HG03457 (cell line): ENCODE results near the gene RAPGEF3.

ENCODE experiments used
- ATAC-seq: cut with Tn5 transposase; IDR thresholded peaks from one replicate; pipeline ENCODE4 v1.9.1; 2021; ENCODE audit warnings: moderate number of reproducible peaks; ENCODE audit not compliant: unreplicated experiment

Gene RAPGEF3

DNA sequence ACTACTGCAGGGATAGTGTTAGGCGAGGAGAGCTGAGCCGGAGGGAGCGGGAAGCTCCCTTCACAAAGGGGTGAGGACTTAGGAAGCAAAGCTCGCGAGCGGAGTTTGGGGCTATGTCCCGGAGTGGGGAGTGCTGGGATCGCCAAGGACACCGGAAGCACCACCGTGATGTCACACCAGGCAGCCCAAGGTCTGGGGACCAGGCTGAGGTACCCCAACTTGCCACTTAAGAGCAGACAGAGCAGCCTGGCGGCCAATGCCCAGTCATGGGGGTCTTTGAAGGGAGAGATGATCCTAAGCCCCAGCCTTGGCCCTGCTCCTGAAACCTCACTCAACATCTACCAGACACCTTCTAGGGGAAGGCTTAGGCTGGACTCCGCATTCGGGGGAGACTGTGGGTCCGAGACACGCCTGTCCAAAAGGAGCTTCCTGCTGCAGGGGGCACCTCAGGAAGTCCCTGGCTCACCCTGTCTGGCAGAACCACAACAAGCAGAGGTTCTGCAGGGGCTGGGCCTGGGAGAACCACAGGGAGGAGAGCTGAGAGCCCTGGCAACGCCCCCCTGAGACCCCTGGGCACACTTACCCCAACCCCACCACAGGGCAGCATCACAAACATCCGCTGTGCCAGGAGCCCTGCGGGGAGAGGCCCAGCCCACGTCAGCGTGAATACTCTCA, 32.1 kb upstream of the RAPGEF3 start:
- no peak for ATAC-seq

DNA sequence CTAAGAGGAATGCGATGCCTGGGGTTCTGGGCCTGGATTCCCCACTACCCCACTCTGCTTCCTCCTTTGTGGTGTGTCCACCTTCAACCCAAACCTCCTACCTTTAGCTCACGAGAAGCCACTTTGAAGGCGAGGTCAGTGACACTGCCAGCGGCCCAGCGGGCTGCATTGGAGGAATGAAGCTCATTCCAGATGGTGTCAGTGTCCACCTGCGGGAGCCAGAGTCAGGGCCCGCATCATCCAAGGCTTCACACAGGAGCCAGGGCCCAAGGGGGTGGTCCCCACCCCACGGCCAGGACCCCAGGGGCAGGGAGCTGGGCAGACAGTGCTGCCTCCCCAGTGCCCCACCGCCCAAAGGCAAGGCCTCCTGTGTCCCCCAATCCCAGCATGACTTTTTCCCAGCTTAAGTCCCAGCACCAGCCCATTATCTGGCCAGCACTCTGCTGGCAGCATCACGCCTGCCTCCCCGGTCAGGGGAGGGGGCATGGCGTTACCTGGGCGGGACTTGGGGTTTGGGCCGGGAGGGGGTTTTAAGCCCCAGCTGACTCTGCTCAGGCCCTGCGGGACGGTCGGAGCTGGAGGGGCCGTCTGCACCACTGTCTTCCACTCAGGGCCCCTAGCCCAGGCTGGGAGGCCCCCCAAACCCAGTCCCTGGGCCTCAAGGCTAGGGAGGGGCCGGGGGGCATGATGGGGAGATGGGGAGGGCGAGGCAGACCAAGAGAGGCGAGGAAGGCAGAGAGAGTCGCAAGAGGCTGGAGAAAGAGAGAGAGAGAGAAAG, 31.2 kb upstream of the RAPGEF3 start:
- ATAC-seq = no peak

DNA sequence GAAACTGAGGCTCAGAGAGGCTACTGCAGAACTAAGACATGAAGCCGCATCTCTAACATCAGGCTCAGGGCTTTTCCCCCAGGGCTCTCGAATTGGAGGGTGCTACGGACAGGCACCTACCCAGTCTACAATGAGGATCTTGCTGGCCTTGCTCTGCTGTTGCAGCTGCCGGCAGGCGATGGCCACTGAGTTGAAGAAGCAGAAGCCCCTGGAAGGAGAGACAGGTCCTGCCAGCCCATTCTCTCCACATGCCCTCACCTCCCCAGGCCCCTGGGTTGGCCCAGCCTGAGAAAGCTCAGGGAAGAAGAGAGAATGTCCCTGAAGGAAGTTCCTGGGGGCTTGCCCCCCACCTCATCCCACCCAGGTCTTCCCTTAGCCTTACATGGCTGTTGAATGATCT, 30.5 kb upstream of the RAPGEF3 start:
- ATAC-seq = no peak

DNA sequence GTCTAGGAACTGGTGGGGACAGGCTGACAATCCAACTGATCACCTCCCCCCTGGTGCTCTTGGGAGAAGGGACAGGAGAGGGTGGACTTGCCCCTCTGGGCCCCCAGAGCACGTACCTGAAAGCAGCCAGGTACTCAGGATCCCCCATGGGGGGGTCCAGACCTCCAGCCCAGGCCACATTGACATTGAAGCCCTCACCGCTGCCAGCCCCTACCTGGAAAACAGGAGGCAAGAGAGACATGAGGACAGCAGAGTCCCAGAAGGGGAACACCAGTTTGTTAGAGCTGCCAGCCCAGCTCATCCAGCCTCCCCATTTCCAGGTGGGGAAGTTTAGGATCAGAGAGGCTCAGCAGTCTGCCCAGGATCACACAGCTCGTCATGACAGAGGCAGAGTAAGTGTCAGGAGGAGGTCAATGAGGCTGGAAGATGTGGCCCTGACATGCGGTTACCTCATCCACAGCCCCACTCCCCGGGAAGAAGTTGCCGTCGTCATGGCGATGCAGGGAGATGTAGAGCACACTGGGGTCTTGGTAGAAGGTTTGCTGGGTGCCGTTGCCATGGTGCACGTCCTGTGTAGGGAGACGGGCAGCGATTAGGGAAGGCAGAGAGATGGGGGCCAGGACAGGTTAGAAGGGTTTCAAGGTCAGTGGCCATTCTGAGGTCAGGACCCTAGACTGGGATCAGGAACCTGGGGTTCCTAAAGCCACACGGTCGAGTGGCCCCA, 29.1 kb upstream of the RAPGEF3 start:
- ATAC-seq = no peak

DNA sequence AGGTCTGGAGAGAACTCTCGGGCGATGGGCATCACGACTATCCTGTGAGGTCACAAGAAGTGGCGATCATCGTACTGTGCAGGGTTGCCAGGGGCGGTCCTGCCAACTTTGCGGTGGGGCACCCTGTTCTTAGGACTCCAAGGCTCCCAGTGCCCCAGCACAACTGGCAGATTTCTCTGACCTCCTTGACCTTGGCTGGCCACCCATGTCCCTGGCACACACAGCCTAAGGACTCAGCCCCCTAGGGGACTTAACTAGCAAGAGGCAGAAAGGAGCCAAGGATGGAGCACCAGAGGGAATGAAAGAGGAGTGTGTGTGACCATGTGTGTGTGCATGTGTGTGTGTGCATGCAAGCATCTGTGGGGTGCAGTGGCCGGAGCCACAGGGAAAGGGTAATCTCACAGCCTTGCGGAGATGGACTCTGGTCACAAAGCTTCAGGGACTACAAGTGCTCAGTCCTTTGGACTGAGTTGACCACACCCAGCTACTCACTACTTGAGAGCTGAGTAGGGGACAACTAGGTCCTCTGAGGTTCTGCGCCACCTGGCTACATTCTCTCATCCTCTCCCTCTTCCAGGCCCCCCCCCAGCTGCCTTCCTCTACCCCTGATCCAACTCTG, 28.1 kb upstream of the RAPGEF3 start:
- ATAC-seq = no peak

DNA sequence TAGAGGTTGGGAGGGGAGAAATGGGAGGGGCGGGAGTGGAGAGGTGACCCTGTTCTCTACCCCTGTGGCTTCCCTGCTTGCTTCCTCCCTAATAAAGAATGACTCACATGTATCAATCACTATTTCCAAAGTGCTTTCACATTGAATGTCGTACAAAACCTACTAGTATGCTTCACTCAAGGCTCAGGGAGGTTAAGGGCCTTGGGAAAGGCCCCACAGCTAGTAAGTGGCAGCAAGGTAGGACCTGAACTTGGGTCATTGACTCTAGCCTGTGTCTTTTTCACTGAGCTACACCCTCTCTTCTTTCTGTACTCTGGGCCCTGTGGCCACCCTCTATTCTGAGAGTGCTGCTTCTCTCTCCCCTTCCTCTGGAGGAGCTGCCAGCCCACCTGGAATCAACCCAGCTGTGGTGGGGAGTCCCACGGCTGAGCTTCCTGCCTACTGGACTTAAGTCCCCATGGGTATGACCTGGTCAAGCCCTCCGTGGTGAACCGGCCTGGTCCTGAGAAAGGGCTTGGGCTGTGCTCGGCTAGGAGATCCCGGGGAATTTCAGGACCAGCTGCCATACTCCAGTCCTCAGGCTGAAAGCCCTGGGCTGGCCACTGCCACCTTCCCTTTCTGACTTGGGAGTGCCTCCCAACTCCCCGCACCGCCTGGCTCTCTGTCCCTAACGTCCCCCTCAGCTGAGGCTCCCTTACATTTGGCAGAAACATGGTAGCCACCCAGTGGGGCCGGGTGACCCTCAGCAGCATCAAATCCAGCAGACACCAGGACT, 27.4 kb upstream of the RAPGEF3 start:
- no peak for ATAC-seq

DNA sequence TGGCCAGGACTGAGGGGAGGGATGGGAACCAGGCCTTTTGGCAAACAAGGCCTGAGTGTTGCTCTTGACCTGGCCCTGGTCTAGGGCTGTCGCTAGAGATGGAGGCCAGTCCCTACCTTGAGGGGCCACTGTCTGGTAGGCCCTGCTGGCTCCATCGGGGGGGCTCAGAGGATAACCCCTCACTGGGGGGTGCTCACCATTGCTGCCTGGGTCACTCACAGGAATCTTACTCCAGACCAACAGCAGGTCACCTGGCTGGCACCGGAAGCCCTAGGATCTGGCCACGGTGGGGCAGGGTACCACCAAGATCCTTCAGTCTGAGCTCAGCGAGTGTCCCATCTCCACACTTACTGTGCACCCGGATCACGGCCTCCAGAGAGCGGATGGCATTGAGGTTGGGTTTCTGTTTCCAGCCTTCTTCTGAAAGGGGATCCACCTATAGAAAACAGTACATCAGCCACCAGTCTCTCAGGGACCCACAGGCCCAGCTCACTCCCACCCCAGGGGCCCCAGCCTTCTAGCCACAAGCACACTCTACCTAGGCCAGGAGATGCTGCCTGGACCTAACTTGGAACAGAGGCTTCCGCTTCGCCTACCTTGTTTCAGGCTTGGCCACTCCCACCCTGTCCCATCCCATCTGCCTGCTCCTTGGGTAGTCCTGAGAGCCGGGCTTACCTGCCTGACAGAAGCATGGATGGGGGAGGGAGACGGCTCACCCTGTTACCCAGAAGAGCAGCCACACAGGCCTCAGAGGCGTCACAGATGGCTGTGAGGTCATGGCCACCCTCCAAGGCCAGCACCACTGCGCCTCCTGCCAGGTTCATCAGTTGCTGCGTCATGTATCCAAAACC, 26.6 kb upstream of the RAPGEF3 start:
- no peak for ATAC-seq

DNA sequence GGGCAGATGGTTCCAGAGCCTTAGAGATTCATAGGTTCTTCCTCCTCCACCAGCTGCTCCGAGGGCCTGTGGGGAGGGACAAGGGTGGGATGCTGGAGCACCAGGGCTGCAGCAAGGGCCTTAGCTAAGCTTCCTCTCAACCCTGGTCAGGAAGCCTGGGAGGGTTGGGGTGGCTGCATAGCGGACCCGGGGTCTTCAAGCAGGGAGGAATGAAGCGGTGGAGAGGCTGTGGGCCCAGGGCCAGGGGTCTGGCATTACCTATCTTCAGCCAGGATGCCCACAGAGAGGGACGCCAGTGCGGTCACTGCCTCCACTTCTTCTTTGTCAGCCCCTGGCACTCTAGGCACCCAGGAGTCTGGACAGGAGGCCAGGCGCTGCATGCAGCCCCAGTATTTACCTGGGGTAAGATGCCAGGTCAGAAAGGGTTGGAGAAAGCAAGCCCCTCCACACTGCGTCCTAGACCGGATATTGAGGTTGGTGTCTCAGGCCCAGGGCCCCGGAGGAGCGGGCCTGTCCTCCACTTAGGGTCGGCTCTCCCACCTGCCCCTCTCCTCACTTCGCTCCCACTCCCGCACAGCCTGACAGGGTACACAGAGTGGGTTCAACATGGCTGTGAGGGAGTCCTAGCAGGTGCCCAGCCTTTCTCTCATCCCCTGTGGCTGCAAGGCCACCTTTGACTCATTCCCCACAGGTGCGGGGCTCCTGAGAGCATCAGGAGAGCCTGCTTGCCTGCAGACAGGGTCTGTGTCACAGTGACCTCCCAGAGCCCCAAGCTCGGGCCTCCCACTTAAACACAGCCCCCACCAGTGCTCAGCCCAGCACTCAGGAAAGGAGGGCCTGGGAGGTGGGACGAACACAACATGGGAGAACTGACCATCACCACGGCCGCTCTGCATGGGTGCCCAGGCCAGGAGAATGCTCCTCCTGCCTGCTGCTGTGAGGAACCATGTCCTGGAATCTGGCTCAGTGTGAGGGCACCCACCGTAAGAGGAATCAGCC, 25.4 kb upstream of the RAPGEF3 start:
- no peak for ATAC-seq

DNA sequence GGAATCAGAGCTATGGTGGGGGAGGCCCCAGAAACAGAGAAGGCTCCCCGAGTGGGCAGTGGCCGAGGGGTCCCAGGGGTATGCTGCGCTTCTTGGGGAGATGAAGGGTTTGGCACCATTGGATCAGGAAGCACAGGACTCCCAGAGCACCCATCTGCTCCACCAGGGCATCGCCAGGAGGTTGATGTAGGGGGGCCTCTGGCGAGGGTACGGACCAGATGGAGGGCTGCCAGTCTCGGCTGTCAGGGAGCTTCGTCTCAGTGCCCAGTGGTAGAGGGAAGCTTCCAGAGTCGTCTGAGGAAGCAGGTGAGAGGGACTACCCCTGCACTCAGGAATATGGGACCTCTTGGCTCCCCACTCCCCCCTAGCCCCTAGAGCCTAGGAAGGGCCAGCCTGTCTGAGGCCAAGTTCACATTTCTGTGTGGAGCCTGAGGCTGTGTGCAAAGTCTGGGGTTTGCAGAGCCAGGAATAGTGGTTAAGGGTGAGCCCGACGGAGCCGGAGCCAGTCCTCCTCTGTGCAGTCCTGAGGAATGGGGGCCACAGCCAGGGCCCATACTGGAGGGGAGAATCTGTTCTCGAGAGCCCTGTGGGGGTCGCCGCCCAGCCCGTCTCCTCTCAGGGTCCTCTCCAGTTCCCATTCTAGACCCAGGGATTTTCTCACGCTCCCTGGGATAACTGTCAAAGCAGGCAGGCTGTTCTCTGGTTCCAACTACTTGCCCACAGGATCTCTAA, 24.5 kb upstream of the RAPGEF3 start:
- no peak for ATAC-seq

DNA sequence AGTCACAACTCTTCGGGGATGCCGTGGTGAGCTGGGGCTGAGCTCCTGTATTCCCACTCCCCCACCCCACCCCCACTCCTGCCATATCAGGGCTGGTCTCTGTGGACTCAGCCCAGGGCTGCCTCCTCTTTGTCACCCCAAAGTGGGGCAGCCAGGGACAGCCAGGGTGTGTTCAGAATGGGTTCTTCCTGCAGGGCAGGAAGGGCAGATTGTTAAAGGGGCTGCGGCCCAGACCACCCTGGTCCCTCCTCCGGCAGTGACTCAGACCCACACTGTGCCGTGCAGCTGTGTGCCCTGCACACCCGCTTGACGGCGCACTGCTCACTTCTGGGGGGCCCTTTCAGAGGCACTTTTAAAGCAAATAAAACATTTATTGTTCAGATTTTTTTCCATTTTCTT, 23.7 kb upstream of the RAPGEF3 start:
- ATAC-seq = no peak

DNA sequence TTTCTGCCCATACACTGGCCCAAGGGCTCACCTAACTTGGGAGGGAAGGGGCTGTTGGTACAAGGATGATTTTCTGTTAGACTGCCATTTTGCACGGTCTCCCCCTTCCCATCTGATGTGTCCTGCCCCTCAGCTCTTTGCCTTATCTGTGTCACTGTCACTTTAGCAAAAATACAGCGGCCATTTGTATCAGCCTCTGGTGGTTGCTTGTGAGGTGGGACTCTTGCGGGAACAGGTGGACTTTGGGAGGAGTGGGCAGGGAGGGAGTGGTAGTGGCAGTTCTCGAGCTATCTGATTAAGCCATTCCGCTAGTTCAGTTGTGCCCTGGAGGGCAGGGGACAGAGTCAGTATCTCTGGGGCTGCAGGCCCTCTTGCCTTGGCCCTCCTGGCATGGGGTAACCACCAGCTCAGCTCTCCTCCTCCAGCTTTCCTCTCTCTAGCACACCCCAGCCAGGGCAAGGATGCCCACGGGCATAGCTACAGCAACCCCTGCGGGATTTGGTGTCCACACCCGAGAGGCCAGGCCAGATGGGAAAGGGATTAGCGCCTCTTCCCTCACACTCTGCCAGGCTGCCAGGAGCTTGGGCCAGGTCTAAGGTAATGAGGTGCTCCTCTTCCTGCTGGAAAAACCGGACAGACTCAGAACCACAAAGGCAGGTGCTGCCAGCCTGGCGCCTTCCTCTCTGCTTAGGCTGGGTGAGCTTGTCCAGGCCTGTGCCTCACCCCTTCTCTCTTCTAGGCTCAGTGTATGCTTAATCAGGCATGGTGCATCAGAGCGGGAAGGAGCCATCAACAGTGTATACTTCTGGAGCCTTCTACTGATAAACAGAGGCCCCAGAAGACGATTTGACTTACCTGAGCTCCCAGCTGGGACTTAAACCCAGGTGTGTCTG, 23.0 kb upstream of the RAPGEF3 start:
- no peak for ATAC-seq

DNA sequence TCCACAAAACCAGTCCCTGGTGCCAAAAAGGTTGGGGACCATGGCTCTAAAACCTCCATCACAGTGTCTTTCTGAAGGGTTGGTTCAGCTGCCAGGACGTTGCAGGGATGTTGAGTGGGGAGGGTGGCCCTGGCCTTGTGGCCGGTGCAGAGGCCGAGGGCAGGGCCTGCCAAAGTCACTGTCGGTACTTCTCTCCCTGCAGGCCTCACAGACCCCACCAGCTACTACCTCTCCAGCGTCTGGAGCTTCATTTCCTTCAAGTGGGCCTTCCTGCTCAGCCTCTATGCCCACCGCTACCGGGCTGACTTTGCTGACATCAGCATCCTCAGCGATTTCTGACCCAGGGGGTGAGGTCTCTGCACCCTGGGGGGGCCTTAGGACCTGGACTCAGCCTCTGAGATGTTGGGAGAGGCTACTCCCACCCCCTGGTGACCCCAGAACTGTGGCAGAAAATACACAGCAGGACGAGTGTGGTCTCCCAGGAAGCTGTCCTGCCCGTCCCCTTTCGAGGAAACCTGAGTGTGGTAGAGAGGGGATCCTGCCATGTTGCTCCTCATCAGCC, 21.3 kb upstream of the RAPGEF3 start:
- ATAC-seq = no peak

DNA sequence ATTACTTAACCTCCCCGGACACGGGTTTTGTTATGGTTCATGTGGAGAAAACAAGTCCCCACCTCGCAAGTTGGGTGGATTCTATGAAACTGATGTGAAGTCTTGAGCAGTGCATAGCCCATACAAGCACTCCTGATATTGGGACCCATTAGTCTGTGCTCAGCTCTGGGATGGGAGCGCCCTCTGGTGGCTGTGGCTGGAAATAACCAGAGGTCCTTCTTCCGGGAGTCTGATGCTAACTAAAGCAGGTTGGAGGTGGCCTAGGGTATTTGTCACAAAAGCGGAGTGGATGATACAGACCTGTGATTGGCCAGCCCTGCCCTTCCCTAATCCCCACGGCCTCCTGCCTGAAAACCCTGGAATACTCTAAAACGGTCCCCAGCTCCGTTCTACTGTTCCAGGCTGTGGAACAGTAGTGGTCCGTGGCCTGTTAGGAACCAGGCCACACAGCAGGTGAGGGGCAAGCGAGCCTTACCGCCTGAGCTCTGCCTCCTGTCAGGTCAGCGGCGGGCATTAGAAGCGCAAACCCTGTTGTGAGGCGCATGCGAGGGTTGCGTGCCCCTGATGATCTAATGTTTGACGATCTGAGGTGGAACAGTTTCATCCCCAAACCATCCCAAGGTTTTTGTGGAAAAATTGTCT, 20.7 kb upstream of the RAPGEF3 start:
- ATAC-seq = peak; percentile 57

DNA sequence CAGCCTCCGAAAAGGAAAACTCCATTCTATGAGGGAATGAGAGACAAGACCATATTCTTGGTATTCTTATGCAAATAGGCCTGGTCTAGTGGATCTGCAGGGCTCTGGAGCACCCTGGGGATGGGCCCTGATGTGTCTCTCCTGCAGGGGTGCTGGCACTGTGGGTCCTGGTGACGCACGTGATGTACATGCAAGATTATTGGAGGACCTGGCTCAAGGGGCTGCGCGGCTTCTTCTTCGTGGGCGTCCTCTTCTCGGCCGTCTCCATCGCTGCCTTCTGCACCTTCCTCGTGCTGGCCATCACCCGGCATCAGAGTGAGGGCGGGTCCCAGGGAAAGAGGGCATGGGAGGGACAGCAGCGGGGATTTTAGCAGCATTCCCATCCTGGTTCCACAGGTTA, 20.2 kb upstream of the RAPGEF3 start:
- ATAC-seq = no peak

DNA sequence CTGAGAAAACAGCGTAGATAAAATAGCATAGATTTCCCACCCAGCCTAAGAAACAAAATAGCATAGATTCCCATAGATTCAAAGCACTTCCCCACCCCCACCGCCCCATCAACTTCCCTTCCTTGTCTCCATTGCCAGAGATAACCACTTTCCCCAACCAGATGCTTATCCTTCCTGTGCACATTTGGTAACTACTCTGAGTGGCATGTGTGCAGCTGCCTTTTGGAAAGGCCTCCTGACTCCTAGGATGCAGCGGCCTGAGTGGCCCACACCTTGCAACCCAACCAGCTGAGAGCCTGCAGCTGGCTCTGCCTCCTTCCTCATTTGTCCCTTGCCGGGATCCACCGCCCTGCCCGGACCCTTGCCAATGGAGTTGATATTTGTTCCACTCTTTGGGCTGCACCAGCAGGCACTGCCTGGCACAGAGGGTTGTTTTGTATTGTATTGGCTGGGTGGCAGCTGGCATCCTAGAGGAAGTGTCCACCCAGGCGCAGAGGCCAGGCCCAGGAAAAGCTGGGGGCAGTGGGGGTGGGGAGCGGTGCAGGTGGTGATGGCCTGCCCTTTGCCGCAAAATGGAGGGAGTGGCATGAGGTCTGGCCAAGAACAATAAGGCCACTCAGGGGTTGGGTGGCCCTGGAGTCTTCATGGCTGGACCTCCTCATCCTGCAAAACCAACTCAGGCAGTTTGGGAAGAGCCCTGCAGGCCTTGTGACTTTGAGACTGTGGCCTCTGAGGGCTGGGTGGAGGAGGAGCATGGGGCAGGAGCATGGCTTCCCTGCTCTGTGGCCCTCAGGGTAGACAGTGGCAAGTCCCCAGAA, 19.3 kb upstream of the RAPGEF3 start:
- ATAC-seq = no peak
